Mucosa of stomach (tissue), 1 donor: Measurements from ENCODE around the gene SOX12.
"Not testable (repeated sequence)": the region's sequence is repeated elsewhere in the genome, so short reads cannot be mapped to it uniquely, and the experiment has no call there.

Source experiments
- H3K27me3 ChIP-seq: one replicate; pipeline ENCODE4 v1.7.0; 2013; ENCODE audit warnings: mild to moderate bottlenecking, low read length; ENCODE audit not compliant: control insufficient read depth, insufficient read depth
- H3K36me3 ChIP-seq: one replicate; pipeline ENCODE4 v1.7.0; 2013; ENCODE audit warnings: low read length; ENCODE audit not compliant: control insufficient read depth, insufficient read depth
- H3K4me1 ChIP-seq: one replicate; pipeline ENCODE4 v1.7.0; 2013; ENCODE audit warnings: mild to moderate bottlenecking, low read length; ENCODE audit not compliant: control insufficient read depth, insufficient read depth
- H3K4me3 ChIP-seq: one replicate; pipeline ENCODE4 v1.7.0; 2013; ENCODE audit warnings: low read length
- H3K9ac ChIP-seq: one replicate; pipeline ENCODE4 v1.7.0; 2013; ENCODE audit warnings: mild to moderate bottlenecking, low read length, moderate library complexity
- H3K9me3 ChIP-seq: one replicate; pipeline ENCODE4 v1.7.0; 2013; ENCODE audit warnings: mild to moderate bottlenecking, low read length, moderate library complexity; ENCODE audit not compliant: control insufficient read depth
- donor health status: Pancreatic carcinoma.

SOX12 gene

DNA sequence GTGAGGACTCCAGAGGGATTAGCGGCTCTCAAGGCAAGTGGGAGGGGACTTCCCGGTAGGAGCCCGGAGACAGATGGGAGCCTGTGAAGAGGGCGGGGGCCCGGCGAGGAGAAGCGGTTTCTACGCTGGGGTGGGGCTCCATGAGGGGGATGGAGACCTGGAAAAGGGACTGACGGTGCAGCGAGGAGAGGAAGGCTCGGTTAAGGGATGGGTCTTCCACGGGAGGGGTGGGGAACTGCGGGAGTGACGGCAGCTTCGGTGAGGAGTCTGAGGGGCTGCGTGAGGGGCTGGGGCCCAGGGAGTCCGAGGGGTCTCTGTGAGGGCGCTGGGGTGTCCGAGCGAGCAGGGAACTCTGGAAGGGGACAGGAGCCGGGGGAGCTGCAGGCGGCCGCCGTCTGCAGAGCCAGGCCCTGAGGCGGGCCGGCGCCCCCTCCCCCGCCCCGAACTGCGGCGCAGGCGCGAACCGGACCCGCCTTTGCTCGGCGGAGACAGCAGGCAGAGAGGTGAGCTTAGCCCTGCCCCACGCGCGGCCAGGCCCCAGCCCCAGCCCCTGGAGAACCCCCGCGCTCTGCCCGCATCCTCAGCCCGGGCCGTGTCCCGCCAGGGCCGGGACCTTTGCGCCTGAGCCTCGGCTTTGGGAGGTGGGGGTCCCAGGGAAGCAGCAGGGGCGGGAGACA is 21.4 kb downstream of the SOX12 start, which contains the start of gene NRSN2:
Gene NRSN2, plus strand, starts transcription at position 472 of the 677 bp plus-strand sequence. CDS start 2,533 bp downstream, outside the sequence.
- H3K4me1 ChIP-seq: peaks cover 17% of the 10 kb centered on the region
- peaks cover 5% of the 10 kb centered on the region for H3K9me3 ChIP-seq
- H3K36me3 ChIP-seq: no peaks in the 10 kb centered on the region
- H3K27me3 ChIP-seq: no peaks in the 10 kb centered on the region
- H3K9ac ChIP-seq: peak within 1 kb of the TSS; percentile 53
- H3K4me3 ChIP-seq: peak within 1 kb of the TSS; percentile 74

DNA sequence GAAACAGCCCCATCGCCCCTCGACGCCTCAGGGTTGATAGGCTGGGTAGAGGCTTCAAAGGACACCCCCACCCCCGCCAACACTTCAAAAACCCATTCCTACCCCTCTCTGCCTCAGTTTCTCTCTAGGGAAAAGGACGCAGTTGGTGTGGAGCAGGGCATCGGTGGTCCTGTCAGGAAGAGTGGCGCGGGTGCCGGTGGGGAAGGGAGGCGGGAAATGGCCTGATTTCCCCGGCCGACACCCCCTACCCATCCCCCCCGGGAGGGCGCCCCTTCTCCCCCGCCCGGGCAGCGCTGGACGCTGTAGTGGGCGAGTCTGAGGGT is 21.9 kb downstream of the SOX12 start:
- Histone ChIP-seq H3K9ac (peak overlapping the region; percentile 53), H3K27me3 (no peaks in the 10 kb centered on the region)

DNA sequence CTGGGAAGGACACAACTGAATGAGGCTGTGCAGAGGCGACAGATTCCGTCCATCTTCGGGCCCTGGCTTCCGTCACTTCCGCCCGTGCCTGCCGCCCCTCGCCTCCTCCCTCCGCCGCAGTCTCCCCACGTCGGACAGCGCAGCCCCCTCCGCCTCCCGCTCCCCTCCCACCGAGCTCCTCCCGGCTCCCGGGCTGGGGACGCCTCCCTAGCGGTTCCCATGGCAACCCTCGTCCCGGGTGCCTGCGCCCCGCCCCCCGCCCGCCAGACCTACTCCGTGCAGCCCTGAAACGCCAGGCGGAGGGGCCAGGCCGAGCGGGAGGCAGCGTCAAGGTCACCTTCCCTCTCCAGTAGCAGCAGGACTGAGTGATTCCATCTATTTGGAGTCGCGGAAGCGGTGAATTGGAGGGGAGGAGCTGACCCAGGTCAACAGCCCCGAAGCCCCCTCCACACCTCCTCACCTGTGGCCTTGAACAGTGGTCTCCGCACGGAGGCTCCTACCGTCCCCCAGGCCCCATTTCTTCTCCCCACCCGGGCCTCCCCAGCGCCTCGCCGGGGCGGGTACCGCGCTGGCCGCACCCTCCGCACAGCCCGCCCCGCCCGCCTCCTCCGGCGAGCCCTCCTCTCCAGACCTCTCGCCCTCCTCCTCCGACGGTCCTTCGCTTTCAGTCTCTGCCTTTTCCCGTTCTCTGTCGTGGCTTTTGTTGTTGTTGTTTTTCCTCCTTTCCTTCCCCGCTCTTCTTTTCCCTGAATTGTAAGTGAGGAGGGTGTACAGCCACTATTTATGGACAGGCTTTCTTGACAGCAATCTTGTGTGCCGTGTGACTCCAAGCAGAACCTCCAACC is 22.5 kb downstream of the SOX12 start:
- Histone ChIP-seq H3K36me3 (no peaks in the 10 kb centered on the region), H3K4me3 (peak overlapping the region; percentile 74), H3K27me3 (no peaks in the 10 kb centered on the region), H3K9ac (peak overlapping the region; percentile 53), H3K4me1 (peaks cover 17% of the 10 kb centered on the region), H3K9me3 (no peaks in the 10 kb centered on the region)

More for the DNA sequence above, 21.9 kb downstream of the SOX12 start:
- Histone ChIP-seq H3K4me1 (peaks cover 17% of the 10 kb centered on the region), H3K36me3 (no peaks in the 10 kb centered on the region), H3K4me3 (peak overlapping the region; percentile 74), H3K9me3 (no peaks in the 10 kb centered on the region)

- no peak overlapping the region for H3K9ac ChIP-seq
- no peak overlapping the region for H3K4me3 ChIP-seq
- H3K4me1 ChIP-seq: peaks cover 17% of the 10 kb centered on the region
- no peaks in the 10 kb centered on the region for H3K9me3 ChIP-seq
- no peaks in the 10 kb centered on the region for H3K27me3 ChIP-seq
- no peaks in the 10 kb centered on the region for H3K36me3 ChIP-seq
Observed at GRCh38 chr20:348972-349841, 23.9 kb downstream of the SOX12 start.

- peaks cover 9% of the 10 kb centered on the region for H3K4me1 ChIP-seq
Observed at GRCh38 chr20:353166-353565, 27.8 kb downstream of the SOX12 start.

DNA sequence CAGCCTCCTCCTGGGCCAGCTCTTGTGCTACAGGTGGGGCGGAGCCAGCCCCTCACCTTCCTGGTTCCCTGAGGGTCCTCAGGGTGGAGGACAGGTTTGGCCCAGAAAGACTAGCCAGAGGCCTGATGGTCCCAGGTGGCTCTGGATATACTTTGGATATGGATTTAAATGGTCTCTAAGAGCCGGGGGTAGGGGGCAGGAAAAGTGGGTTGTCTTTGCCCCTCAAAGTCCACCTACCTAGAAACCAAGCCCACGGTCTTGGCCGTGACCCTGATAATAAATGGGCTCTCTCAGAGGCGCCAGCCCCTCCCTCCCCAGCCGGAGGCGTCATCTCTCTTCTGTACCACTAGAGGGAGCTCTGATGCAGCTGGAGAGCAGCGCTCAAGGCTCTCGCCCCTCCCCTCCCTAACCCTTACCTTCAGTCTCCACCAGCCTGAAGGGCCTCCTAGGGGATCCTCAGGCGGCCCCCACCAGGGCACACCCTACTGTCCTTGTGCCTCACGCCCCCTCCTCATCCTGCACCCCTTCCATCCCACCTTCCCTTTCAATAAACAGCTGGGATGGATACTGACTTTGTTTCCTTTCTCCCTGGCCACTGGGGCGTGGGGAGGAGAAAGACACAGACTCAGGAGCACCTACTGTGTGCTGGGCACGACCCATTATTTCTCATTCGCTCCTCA is 29.1 kb downstream of the SOX12 start:
- Histone ChIP-seq H3K4me1 (peaks cover 3% of the 10 kb centered on the region), H3K9me3 (no peaks in the 10 kb centered on the region), H3K27me3 (no peaks in the 10 kb centered on the region), H3K9ac (no peak overlapping the region), H3K4me3 (no peak overlapping the region), H3K36me3 (no peaks in the 10 kb centered on the region)

More at GRCh38 chr20:353166-353565, 27.8 kb downstream of the SOX12 start:
- Histone ChIP-seq H3K9ac (no peak overlapping the region), H3K27me3 (no peaks in the 10 kb centered on the region), H3K4me3 (no peak overlapping the region), H3K9me3 (no peaks in the 10 kb centered on the region), H3K36me3 (no peaks in the 10 kb centered on the region)

DNA sequence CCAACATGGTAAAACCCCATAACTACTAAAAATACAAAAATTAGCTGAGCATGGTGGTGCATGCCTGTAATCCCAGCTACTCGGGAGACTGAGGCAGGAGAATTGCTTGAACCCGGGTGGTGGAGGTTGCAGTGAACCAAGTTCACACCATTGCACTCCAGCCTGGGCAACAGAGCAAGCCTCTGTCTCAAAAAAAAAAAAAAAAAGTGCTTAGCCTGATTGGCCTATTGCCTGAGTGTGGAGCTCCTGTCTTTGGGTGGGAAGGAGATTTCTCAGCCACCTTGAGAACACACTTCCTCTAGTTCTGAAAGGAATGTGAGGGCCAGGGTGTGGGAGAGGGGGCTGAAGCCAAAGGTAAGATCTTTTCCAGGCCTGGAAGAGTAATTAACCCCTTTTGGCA is 30.8 kb downstream of the SOX12 start:
- not testable (repeated sequence) for H3K36me3 ChIP-seq, H3K9ac ChIP-seq, H3K4me1 ChIP-seq, H3K27me3 ChIP-seq, H3K9me3 ChIP-seq, H3K4me3 ChIP-seq

DNA sequence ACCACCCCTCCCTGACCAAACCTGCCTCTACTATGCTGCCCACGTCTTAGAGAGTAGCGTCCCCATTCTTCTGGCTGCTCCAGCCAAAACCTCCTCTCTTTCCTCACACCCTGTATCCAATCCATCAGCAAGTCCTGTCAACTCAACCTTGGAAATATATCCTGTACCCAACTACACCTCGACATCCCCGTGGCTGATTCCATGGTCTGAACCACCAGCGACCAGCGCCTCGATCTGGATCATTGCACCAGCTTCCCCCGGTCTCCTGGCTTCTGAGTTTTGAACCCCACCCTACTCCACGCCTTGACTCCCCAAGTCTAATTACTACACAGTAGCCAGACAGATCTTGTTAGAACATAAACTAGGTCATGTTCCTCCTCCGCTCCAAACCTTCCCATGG is 31.4 kb downstream of the SOX12 start:
- Histone ChIP-seq H3K9ac (no peak overlapping the region), H3K4me1 (peaks cover 3% of the 10 kb centered on the region), H3K27me3 (no peaks in the 10 kb centered on the region), H3K36me3 (no peaks in the 10 kb centered on the region), H3K9me3 (no peaks in the 10 kb centered on the region), H3K4me3 (no peak overlapping the region)

GRCh38 chr20:358891-359555 is 33.7 kb downstream of the SOX12 start:
- Histone ChIP-seq H3K9ac (no peak overlapping the region), H3K4me1 (peaks cover 3% of the 10 kb centered on the region), H3K36me3 (no peaks in the 10 kb centered on the region)

DNA sequence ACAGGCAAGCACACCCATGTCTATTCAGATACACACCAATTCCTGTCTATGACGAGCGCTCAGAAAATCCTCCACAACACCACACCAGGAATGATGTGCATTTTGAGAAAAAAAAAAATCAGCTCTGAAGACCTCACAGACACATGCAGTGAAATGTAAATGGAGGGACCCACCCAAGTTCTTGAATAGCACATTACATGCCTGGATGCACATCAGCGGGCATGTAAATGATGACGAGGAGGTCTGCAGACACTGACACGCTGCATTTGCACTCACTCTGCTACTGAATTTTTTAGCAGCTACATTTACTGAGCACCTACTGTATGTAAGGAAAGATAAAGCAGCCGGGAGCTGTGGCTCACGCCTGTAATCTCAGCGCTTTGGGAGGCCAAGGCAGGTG is 36.2 kb downstream of the SOX12 start:
- Histone ChIP-seq H3K36me3 (no peaks in the 10 kb centered on the region), H3K4me3 (no peak overlapping the region), H3K9ac (no peak overlapping the region), H3K4me1 (no peaks in the 10 kb centered on the region), H3K27me3 (no peaks in the 10 kb centered on the region), H3K9me3 (no peaks in the 10 kb centered on the region)

More at GRCh38 chr20:358891-359555, 33.7 kb downstream of the SOX12 start:
- Histone ChIP-seq H3K9me3 (no peaks in the 10 kb centered on the region), H3K27me3 (no peaks in the 10 kb centered on the region), H3K4me3 (no peak overlapping the region)
